Measurements from ENCODE around the gene PROX1.

The PROX1 gene

GRCh38 chr1:214037468-214037867 lies 49.7 kb downstream of the PROX1 start:
- TF ChIP-seq CTCF (IDR thresholded peaks at IDR 0.05), result no peak
- Histone ChIP-seq H3K9me3 (no peaks in the 10 kb centered on the region), H3K27me3 (no peaks in the 10 kb centered on the region), H3K4me3 (no peak overlapping the region), H3K27ac (no peak overlapping the region), H3K4me1 (no peaks in the 10 kb centered on the region), H3K36me3 (no peaks in the 10 kb centered on the region)
- no peak for DNase-seq
- intact Hi-C loops (cut with DNase I; ENCODE audit: low total_unique reads), result no loop called here

GRCh38 chr1:214039394-214040018 lies 51.7 kb downstream of the PROX1 start:
- TF ChIP-seq CTCF (IDR thresholded peaks at IDR 0.05), result no peak
- Histone ChIP-seq H3K27ac (no peak overlapping the region), H3K4me3 (no peak overlapping the region), H3K9me3 (no peaks in the 10 kb centered on the region), H3K4me1 (no peaks in the 10 kb centered on the region), H3K27me3 (no peaks in the 10 kb centered on the region), H3K36me3 (no peaks in the 10 kb centered on the region)
- DNase-seq, result no peak
- intact Hi-C loops (cut with DNase I; ENCODE audit: low total_unique reads), result no loop called here

- Histone ChIP-seq H3K27me3 (no peaks in the 10 kb centered on the region), H3K9me3 (no peaks in the 10 kb centered on the region), H3K4me3 (no peak overlapping the region), H3K4me1 (no peaks in the 10 kb centered on the region), H3K27ac (no peak overlapping the region), H3K36me3 (no peaks in the 10 kb centered on the region)
- intact Hi-C loops (cut with DNase I; ENCODE audit: low total_unique reads), result no loop called here
- TF ChIP-seq CTCF (IDR thresholded peaks at IDR 0.05), result no peak
- no peak for DNase-seq
Observed at GRCh38 chr1:214043167-214043566, 55.4 kb downstream of the PROX1 start.

- no peak for DNase-seq
- H3K4me1 ChIP-seq, result no peaks in the 10 kb centered on the region
Observed at GRCh38 chr1:214044438-214045214, 56.9 kb downstream of the PROX1 start.

More at GRCh38 chr1:214044438-214045214, 56.9 kb downstream of the PROX1 start:
- Histone ChIP-seq H3K36me3 (no peaks in the 10 kb centered on the region), H3K27ac (no peak overlapping the region), H3K27me3 (no peaks in the 10 kb centered on the region), H3K4me3 (no peak overlapping the region), H3K9me3 (peaks cover 0 to 3% (median 0%) of the 10 kb centered on the region in 3 donors)
- no peak for TF ChIP-seq CTCF (IDR thresholded peaks at IDR 0.05)
- intact Hi-C loops (cut with DNase I; ENCODE audit: low total_unique reads), result no loop called here
